Forelimb muscle (tissue), 1 donor: Measurements from ENCODE around the gene ZNF320. TPM values are rescaled to one million over a fixed set of nuclear protein-coding genes. Genes with fewer than 3 reads are reported as not detected.
"Not testable (repeated sequence)": the region's sequence is repeated elsewhere in the genome, so short reads cannot be mapped to it uniquely, and the experiment has no call there.

Experiments used
- DNase-seq: peaks from one replicate; pipeline ENCODE4 v3.0.0-alpha.2; 2013; ENCODE audit warnings: low read depth
- polyA plus RNA-seq: library from polyadenylated mRNA; unstranded; fragments of 120-200 nt; gene quantifications from one replicate; pipeline ENCODE4 v1.2.1, GENCODE V29; 2013; ENCODE audit not compliant: insufficient read length

ZNF320 gene
- 21.6 TPM for polyA plus RNA-seq

DNA sequence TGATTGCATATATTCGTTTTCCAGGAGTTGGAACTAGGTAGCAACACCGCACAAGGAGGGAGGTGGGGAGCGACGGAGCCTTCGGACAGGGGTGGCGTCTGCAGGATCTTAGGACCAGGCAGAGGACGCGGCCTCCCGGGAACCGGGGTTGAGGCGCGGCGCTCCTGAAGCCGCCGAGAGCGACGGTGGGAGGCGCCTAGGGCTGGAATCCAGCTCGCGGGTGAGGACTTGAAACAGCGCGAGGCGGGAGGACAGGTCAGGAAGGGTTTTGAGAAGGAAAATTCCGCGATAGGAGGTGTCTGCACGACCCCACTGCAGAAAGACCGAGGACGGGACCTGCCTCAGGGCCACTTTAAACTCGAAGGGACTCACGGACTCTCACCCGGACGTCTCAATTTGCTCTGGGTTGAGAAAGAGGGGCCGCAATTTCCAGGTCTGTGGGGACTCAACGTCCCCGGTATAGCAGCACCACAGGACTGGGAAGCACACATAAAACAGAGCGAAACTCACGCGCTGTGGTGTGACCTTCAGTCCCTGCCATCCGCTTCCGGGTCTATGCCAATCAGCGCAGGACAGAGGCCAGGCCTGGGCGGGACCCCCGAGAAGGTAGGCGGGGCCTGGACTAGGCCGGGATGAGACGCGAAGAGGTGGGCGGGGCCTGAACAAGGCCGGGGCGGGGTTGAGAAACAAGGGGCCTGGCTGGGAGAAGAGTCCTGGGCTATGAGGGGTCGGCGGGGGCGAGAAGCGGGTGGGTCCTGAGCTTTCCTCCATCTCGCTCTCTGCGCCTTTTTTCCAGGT, at the start of gene ZNF320:
ZNF320 (minus strand) TSS at position 498 of the 798 bp plus-strand sequence. CDS start 7,380 bp downstream, outside the sequence.
- peak; percentile 69 for DNase-seq

DNA sequence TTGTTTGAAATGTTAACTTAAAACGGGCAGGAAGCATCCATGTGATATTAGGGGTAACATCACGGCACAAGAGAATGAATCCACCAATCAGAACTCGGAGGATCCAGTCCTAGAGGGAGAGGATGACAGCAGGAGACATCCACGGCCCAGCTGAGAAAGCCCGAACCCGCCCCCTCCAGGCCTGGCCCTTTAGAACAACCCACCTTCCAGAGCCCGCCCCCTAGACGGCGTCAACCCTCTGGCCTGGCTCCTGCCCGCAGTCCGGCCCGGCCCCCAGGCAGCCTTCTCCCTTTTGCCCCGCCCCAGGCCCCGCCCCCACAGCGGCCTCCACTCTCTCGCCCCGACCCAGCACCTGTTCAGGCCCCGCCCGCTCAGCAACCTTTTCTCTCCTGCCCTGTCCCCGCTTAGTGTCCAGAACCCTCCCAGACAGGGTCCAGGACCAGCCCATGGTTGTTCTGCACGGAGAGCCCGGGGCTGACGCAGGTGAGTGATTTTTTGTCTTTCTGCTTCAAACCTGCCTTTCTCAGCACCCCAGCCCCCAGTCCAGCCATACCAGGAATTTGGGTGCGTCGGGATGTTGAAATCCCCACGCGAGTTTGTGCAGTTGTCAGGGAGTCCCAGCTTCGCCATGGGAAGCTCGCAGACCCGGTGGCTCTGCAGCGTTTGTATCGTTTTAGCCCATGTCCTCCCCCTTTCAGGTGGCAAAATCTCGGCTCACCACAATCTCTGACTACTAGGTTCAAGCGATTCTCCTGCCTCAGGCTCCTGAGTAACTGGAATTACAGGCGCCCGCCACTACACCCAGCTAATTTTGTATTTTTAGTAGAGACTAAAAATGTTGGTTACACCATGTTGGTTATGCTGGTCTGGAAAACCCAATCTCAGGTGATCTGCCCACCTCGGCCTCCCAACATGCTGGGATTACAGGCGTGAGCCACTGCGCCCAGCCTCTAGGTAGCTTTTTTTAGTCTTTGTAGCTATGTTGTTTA, 49.2 kb upstream of the ZNF320 start:
- DNase-seq = no peak

DNA sequence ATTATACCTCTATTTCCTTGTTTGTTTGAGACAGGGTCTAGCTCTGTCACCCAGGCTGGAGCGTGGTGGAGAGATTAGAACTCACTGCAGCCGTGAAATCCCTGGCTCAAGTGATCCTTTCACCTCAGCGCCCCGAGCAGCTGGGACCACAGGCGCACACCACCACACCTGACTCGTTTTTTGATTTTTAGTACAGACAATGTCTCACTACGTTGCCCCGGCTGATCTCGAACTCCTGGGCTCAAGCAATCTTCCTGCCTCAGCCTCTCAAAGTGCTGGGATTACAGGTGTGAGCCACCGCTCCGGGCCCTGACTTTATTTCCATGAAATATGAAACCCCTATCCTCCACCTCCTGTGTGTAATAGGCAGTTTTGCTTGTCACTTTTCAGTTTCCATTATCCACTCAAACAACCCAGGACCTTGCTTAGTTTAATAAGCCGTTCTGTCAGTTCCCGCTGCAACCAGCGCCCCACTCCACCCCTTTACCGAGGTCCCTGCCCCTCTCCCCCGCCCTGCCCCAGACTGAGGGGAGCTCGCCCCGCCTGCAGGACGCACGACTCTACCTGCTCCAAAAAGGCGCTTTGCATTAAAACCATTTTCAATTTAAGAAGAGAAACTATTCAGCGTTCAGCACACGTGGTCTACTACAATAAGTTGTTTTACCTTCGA, 48.4 kb upstream of the ZNF320 start:
- DNase-seq = no peak

DNA sequence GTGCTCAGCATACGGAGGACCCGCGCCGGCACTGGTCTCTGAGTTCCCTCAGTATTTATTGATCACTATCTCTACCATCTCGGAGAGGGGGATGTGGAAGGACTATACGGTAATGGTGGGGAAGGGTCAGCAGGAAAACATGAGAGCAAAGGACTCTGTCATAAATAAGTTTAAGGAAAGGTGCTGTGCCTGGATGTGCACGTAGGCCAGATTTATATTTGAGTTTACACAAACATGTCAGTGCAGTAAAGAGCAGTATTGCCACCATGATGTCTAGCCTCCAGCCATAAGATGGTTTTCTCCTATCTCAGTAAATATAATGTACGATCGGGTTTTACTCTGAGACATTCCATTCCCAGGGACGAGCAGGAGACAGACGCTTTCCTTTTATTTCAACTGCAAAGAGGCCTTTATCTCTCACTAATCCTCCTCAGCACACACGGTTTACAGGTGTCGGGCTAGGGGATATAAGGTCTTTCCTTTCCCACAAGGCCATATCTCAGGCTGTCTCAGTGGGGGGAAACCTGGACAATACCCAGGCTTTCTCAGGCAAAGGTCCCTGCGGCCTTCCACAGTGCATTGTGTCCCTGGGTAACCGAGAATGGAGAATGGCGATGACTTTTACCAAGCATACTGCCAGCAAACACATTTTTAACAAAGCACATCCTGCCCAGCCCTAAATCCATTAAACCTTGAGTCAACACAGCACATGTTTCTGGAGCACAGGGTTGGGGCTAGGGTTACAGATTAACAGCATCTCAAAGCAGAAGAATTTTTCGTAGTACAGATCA, 47.5 kb upstream of the ZNF320 start:
- not testable (repeated sequence) for DNase-seq

DNA sequence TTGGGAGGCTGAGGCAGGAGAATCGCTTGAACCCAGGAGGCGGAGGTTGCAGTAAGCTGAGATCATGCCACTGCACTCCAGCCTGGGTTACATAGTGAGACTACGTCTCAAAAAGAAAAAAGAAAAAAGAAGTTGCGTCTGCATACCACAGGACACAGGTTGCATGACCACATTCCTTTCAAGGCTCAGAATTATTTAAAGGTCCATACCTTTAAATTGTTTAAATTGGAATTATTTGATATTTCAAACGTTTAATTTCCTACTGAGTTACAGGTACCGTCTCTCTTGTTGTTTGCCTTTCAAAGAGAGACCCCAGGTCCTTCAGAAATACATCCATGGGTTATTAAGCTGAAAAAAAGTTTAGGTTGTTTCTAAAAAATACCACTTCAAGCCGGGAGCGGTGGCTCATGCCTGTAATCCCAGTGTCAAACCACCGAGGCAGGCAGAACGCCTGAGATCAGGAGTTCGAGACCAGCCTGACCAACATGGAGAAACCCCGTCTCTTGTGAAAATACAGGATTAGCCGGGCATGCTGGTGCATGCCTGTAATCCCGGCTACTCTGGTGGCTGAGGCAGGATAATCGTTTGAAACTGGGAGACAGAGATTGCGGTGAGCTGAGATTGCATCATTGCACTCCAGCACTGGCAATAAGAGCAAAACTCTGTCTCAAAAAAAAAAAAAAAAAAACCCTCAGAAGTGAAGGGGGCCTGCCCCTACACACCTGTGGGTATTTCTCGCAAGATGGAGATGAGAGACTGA, 46.6 kb upstream of the ZNF320 start:
- DNase-seq = no peak

DNA sequence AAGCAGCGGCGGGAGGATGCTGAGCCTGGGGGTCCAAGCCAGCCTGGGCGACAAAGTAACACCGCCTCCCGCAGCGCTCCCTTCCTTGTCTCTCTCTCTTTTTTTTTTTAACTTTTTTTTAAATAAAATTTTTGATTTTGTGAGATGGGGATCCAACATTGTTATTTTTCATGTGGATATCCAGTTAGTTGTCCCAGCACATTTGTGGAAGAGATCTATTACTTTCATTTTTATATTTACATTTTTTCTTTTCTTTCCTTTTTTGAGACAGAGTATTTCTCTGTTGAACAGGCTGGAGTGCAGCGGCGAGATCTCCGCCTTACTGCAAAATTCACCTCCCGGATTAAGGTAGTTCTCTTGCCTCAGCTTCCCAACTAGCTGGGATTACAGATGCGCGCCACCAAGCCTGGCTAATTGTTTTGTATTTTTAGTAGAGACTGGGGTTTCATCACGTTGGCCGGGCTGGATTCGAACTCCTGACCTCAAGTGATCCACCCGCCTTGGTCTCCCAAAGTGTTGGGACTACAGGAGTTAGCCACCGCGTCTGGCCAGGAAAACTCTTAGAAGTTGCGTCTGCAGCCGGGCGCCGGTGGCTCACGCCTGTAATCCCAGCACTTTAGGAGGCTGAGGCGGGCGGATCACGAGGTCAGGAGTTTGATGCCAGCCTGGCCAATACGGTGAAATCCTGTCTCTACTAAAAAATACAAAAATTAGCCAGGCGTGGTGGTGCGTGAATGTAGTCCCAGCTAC, 45.9 kb upstream of the ZNF320 start:
- no peak for DNase-seq

DNA sequence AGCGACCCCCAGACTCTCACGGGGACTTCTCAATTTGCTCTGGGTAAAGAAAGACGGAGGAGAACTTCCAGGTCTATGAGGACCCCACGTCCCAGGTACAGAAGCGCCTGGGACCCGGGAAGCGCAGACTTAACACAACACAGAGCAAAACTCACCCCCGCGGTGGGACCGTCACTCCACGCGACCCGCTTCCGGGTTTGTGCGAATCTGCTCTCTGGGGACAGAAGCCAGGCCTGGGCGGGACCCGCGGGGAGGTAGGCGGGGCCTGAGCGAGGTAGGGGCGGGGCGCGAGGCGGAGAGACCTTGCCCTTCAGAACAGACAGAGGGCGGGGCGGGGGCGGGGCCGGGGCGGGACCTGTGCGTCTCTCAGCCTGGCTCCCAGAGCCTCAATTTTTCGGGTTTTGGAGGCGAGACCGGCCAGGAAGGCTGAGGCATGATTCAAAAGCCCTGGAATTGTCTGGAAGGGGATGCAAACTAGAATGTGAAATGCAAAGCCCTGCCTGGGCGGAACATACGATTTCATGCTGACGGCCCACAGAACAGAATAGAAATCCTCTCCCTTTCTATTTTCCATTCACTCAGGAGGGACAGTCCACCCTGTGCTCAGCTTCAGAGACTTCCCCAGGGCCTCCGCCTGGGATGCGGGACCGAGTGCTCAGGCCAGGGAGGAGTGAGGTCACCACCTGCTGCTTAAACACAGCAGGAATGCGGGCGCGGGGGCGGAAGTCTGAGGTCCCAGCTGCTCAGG, 45.1 kb upstream of the ZNF320 start:
- no peak for DNase-seq

DNA sequence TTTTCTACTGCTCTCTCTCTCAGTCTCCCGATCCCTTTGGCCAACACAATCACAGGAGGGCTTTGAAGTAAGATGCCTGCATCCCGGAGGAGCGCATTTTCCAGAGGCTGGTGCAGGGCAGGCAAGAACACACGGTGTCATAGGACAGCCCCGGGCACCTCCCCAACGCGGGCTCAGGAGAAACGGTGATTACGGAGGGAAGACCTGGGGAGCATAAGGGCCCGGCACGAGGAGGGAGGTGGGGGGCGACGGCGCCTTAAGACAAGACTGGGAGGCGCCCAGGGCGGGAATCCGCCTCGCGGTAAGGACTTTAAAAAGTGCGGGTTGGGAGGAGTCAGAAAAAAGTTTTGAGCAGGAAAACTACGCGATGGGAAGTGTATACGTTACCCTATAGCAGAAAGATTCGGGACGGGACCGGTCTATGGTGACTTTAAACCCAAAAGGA, 44.5 kb upstream of the ZNF320 start:
- DNase-seq = no peak

DNA sequence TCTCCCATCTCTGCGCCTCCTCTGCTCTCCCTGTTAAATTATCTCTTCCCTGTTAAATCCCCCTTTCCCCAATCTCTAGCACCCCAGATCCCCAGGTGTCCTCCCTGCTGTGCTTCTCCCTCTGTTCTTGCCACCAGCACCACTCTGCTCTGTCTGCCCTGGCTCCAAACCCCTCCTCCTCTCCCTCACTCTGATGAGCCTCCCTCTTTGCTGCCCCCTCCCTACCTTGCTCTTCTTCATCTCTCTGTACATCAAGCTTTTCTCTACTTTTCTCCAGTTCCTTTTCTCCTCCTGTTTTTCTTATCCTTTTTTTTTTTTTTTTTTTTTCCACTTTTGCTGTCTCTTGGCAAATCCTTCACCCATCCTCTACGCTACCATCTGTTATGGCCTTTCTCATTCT, 44.1 kb upstream of the ZNF320 start:
- not testable (repeated sequence) for DNase-seq

DNA sequence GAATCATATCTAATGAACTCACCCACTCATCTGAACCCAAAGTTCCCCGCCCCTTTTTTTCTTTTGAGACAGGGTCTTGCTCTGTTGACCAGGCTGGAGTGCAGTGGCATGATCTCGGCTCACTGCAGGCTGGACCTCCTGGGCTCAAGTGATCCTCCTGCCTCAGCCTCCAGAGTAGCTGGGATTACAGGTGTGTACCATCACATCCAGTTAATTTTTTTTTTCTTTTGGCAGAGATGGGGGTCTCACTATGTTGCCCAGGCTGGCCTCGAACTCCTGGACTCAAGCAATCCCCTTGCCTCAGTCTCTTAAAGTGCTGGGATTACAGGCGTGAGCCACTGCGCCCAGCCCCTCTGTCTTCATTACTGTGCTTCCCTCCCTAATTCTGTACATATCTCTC, 43.5 kb upstream of the ZNF320 start:
- DNase-seq = not testable (repeated sequence)

DNA sequence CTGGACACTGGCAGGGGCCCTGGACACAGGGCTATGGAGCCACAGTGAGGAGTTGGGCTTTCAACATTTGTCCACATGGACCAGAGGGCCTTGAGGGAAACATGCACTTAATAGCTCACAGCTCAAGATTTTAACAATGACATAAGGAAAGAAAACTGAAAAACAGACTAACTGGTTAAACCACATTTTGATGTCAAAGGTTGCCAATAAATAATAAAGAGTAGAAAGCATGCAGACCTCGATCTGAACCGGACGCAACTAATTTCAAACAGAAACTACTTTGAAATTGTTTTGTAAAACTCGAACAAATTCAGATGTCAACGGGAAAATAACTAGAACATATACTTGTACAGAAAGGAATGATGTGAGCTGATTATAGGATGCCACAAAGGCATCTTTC, 41.3 kb upstream of the ZNF320 start:
- no peak for DNase-seq

DNA sequence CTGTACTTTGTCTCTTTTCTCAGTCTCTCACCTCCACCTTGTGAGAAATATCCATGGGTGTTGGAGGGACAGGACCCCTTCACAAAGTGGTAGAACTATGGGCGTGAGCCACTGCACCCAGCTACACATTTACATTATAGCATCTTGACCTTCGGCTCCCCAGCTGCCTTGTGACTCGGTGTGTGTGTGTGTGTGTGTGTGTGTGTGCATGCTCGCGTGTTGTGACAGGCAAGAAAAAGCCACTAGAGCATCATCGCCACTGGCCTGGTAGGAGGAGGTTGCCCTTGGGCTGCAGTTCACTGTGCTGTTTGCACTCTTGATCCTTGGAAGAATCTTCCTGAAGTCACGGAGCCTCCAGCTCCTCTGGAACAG, 39.5 kb upstream of the ZNF320 start:
- DNase-seq = no peak

DNA sequence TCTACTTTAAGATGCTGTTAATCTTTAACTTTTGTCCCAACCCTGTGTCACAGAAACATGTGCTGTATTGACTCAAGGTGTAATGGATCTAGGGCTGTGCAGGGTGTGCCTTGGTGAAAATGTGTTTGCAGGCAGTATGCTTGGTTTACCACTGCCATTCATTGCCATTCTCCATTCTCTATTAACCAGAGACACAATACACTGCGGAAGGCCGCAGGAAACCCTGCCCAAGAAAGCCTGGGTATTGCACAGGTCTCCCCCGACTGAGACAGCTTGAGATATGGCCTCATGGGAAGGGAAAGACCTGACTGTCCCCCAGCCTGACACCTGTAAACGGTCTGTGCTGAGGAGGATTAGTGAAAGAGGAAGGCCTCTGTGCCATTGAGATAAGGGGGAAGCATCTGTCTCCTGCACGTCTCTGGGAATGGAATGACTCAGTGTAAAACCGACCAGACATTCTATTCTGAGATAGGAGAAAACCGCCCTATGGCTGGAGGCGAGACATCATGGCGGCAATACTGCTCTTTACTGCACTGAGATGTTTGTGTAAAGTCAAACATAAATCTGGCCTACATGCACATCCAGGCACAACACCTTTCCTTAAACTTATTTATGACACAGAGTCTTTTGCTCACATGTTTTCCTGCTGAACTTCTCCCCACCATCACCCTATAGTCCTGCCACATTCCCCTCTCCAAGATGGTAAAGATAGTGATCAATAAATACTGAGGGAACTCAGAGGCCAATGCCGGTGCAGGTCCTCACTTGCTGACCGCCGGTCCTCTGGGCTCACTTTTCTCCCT, 38.9 kb upstream of the ZNF320 start:
- no peak for DNase-seq

DNA sequence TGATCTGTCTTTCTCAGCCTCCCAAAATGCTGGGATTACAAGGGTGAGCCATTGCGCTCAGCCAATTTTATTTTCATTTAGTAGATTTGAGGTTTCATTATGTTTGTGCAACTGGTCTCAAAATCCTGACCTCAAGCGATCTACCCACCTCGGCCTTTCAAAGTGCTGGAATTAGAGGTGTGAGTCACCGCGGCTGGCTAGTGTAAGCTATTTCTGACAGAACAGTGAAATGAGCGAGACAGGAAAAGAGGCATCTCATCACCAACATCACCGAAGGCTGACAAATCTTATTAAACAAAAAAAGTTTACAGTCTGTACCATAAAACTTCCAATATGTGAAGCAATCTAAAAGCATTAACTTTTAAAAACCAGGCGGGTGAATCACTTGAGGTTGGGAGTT, 38.0 kb upstream of the ZNF320 start:
- DNase-seq = no peak

DNA sequence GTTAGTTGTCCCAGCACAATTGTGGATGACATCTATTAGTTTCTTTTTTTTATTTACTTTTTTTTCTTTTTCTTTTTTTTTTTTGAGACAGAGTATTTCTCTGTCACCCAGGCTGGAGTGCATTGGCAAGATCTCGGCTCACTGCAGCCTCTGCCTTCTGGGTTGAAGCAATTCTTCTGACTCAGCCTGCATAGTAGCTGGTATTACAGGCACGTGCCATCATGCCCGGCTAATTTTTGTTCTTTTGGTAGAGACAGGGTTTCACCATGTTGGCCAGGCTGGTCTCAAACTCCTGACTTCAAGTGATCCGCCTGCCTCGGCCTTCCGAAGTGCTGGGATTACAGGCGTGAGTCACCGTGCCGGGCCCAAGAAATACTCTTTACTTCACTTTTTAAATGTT, 27.2 kb upstream of the ZNF320 start:
- not testable (repeated sequence) for DNase-seq

DNA sequence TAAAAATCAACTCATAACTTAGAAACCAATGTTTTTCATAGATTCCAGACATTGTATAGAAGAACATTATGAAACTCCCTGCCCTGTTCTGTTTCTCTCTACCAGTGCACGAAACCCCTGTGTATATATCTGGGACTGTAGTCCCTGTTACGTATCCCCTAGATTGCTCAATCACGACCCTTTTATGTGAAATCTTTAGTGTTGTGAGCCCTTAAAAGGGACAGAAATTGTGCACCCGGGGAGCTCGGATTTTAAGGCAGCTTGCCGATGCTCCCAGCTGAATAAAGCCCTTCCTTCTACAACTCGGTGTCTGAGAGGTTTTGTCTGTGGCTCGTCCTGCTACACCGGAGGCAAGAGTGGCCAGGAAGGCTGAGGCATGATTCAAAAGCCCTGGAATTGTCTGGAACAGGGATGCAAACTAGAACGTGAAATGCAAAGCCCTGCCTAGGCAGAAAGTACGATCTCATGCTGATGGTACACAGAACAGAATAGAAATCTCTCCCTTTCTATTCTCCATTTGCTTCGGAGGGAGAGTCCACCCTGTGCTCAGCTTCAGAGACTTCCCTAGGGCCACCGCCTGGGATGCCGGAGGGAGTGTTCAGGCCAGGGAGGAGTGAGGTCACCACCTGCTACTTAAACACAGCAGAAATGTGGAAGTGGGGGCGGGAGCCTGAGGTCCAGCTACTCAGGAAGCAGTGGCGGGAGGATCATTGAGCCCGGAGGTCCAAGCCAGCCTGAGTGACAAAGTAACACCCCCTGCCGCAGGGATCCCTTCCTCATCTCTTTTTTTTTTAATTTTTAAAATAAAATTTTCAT, 26.6 kb upstream of the ZNF320 start:
- DNase-seq = no peak
